NOMO-1 treated with dmso at 0.1 percent for 144 hours (cell line): ENCODE data around the gene C16orf89.

Source experiments
- DNase-seq: peaks from one replicate; lab custom pipeline; 2025; ENCODE audit not compliant: unreplicated experiment; lab: John Stamatoyannopoulos, UW

The C16orf89 gene

DNA sequence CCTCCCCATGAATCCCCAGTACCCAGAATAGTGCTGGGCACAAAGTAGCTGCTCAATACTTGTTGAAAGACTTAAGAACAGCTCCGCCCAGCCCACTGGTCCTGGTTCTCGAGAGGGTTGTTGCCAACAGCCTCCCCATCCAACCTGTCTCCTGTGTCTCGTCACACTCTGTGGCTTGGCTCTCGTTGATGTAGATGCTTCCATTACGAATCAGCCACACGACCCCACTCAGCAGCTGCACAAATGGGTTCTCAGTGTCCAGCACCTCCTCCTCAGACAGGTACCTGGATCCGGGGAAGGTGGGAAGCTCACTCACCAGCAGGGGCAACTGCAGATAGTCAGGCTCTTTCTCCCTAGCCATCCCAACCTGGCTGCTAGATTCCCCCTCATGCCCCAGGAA is 34.2 kb downstream of the C16orf89 start:
- no peak for DNase-seq

DNA sequence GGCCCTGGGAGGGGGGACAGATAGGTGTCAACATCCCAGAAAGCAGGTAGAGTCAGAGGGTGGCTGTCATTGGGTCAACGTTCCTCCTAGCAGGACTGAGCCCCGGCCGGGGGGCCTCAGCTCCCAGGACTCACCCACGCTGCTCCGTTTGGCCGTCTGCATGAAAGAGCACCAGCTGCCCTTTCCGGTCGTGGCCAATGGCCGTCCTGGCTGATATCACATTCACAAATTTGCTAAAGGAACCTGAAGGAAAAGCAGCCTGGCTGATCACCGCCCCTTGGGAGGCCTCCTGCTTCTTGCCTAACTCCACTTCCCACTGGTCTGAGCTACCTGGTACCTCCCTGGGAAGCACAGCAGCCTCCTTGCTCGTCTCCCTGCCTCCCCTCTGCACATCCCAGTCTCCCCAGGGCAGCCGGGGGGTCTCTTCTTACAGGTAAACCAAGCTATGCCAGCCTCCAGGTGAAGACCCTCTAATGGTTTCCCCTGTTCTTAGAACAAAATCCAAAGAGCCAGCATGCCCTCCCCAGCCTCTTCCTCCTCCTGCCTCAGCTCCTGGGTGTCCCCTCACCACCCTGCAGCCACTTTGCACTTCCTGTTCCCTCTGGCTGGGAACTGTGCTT is 35.4 kb downstream of the C16orf89 start:
- no peak for DNase-seq

DNA sequence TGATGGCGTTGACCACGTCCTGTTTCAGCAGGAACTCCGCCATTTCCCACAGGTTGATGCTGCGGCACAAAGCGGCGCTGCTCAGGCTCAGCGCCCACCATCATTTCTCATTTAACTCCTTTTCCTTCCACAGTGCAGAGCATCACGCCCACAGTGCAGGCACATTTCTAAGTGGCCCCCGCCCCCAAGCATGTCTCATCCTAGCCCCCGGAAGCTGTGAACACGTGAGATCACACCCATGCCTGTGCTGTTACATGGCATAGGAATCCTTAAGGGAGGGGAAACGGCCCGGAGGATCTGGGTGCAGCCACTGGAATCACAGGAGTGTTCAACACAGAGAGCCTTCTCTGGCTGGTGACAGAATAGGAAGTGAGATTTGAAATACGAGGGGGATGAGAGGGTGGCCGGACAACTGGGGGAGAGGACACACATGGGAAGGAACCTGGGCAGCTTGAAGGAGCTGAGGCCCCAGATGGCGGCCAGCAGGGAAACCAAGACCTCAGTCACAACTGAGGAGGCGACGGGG is 36.7 kb downstream of the C16orf89 start:
- DNase-seq: no peak

DNA sequence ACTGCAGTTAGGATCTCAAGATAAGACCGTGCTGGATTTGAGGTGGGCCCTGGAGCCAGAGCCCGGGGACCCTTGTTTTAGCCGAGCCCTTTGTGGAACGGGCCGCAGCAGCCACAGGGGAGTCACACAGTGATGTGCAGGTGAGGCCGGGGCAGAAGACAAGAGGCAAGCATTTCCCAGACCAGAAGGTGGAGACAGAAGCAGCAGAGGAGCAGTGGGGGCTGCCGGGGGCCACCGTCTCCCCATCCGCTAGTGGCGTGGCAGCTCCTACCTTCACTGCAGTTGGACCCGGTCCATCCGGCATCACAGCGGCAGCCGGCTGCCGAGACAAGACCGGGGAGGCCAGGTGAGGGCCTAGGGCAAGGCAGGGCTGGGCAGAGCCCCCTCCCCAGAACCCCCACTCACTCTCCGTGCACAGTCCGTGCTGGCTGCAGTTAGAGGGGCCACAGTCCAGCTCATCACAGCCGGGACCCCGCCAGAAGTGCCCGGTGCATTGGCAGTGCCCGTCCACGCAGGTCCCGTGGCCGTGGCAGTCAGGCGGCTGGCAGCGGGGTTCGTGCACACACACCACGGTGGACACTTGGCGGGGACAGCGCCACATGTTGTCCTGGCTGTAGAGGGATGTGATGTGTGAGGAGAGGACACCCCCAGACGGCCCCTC is 38.1 kb downstream of the C16orf89 start:
- DNase-seq: no peak

DNA sequence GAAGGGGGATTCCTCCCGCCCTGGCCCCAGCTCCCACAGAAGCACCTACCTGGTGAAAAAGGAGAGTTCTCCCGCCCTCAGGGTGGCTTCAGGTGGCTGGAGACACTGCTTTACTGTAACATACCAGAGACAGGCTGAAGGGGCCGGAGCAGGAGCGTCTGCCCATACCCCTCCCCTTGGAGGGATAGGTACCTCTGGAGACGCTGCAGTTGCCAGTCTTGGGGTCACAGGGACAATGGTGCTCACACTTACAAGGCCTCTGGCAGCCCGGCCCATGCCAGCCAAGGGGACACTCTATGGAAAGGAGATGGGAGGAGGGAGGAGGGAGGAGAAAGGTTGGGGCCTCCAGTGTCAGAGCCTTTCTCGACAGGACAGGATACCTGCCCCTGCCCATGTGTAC is 38.7 kb downstream of the C16orf89 start:
- no peak for DNase-seq

DNA sequence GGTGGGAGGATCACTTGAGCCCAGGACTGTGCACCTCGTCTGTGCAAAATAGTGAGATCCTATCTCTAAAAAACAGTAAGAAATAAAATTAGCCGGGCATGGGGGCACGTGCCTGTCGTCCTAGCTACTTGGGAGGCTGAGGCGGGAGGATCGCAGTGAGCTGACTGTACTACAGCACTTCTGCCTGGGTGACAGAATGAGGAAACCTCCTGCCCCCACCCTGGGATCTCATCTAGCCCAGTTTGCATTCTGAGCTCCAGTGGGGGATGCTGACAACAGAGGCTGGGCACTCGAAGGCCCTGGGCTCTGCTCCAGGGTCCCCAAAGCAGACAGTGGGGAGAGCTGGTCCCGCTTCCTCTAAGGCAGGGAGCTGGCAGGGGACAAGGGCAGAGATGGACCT is 39.1 kb downstream of the C16orf89 start:
- no peak for DNase-seq

DNA sequence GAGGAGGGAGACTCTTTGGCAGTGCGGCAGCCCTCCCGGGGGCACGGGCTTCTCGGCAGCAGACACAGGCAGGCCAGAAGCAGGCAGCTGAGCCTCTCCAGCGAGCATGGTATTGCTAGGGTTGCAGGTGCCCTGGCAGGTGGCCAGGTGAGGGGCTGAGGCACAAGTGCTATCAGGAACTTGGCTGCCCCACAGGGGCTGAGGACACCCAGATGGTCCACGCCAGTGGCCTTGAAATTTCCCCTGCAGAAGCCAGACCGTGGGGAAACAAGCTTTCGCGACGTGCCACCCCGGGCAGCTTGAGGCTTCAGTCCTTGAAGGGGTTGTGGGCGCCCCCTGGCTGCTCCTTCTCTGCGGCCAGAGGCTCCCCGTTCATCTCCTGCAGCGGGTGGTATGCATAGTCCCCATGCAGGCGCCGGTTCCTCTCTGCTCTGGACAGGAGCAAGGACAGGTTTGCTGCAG is 40.6 kb downstream of the C16orf89 start:
- DNase-seq: no peak

DNA sequence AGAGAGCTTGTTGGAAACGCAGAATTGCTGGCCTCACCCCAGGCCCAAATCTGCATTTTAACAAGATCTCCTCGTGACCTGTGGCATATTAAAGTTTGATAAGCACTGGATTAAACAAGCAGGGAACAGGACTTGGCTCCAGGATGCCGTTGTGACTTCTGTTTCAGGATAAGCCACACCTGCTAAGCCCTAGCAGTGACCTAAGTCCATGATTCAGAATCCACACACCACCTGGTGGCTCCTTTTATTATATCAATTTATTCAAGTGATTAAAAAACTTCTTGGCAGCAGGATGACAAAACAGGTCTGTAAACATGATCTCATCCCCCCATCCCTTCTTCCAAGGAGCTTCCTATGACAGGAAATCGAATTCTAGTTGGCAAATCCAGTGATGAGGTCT is 41.1 kb downstream of the C16orf89 start:
- no peak for DNase-seq

DNA sequence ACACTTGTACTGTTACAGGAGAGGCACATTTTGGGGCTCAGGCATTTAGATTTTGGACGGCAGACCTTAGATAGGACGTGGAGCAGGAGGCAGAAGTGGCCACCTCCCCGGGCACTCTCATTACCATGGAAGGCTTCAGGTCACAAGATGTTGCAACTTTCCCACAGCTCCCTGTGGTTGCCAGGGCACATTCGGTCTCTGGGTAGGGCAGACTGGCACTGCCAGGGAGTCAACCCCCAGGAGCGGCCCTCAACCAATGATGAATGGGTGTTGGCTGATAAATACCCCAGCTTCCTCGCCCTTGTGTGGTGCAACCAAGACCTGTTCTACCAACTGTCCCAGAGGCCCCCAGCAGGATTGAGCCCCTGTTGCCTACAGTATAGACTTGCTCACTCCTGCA is 43.2 kb downstream of the C16orf89 start:
- DNase-seq: no peak

DNA sequence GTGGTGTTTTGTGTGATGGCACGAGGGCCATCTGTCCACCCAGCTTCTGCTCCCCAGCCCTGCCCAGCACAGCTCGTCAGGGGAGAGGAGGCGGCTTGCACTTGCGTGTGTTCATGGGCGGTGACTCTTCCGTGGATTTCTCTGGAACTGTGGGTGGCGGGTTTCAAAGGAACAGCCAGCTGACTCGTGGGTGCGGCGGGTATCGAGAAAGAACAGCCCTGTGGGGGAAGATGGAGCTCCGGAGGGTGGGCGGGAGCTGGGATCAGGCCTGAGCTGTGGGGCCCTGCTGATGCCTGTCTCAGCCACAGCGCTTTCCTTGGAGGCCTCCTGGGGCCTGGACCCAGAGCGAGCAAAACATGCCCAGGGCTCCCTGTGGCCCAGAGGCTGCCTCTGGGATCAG is 45.2 kb downstream of the C16orf89 start:
- DNase-seq: no peak

DNA sequence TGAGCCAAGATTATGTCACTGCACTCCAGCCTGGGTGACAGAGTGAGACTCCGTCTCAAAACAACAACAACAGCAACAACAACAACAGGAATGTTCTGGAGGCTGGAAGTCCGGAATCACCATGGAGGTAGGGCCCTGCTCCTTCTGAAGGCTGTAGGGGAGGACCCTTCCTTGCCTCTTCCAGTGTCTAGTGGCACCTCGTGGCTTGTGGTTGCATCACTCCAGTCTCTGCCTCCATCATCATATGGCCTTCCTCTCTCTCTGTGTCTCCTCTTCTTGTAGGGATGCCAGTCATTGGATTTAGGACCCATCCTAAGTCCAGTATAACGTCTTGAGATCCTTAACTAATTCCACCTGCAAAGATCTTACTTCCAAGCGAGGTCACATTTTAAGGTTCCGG is 46.0 kb downstream of the C16orf89 start:
- DNase-seq: no peak

DNA sequence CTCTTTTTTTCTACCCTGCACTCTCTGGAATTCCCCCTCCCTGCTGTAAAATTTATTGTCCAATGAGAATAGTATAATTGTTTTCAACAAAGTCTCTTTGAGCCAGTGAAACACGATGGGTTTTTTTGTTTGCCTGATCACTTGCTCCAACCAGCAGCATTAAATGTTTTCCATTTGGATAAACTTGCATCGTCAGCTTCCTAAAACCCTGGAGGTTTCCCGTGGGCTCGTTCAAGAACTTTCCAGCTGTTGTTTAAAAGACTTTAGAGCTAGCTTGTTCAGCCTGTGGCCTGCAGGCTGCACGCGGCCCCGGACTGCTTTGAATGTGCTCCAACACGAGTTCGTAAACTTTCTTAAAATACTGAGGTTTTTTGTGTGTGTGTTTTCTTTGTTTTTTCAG is 47.0 kb downstream of the C16orf89 start:
- no peak for DNase-seq

DNA sequence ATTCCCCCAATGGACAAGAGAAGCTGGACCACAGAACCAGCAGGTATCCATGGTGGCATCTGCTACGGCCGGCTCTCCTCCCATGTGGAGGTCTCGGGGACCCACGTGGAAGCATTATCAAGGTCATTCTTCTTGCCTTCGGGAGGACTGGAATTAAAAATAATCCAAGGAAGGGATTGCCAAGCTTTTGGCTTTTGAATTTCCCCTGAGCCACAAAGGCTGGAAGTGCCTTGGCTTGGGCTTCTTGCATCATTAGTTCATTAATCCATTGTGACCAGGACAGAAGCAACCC is 48.1 kb downstream of the C16orf89 start:
- DNase-seq: no peak

DNA sequence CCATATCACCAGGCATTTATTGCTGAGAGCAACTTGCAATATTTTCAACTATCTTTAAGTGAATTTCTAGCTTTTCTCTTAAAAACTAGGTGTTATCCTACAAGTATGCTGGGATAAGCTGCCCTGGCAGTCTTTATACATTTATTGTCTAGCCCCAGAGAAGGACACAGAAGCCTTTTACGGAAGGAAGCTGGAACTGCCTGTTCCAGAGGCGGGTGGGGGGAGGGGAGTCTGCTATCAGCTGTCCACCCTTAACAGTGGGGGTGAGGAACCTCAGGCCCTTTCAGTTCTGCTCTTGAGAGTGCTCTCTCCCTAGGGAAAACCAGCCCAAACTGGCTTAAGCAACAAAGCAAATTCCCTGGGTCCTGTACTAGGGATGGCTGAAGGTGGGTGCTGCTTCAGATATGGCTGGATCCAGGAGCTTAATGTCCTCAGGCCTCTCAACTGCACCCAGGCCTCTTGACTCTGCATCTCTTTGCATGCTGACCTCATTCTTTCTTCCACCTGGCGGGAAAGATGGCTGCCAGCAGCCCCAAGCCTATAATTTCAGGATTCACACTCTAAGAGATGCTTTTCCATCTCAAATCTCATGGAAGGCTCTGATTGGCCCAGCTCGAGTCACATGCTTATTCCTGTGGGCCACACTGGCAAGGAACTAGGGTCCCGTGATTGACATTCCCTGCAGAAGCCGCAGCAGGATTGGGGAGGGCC is 48.6 kb downstream of the C16orf89 start:
- DNase-seq: no peak

DNA sequence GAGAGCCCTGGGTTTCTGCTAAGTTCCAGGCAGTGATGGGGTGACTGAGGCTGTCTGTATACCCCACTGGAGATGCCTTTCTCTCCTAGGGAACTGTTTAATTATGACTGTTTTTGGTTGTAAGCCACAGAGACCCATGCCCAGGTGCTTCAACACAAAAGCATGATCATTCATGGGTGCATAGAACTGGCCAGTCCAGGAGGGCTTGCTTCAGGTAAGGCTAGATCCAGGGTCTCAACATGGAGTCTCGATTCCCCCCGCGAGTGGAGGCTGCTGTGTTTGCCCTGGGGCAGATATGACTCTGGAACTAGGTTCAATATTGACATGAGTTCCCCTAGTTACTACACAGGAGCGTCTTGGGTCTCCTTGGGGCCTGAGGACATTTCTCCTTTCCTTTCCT is 49.9 kb downstream of the C16orf89 start:
- no peak for DNase-seq

DNA sequence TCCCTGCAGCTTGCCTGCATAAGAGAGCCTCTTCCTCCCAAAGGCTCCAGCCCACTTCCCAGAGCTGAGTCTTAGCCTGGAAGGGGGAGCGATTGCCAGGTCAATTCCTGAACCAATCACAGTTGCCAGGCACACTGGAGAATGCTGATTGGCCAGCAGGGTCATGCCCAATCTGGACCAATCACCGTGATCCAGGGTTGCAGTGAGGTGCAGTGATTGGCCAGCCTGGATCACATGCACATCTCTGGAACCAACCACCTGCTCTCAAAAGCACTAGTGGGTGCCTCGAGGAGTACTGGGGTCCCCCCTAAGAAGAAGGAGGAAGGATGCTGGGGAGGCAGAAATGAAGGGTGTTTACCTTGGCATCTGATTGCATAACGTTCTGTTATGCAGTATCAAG is 50.4 kb downstream of the C16orf89 start:
- DNase-seq: no peak

DNA sequence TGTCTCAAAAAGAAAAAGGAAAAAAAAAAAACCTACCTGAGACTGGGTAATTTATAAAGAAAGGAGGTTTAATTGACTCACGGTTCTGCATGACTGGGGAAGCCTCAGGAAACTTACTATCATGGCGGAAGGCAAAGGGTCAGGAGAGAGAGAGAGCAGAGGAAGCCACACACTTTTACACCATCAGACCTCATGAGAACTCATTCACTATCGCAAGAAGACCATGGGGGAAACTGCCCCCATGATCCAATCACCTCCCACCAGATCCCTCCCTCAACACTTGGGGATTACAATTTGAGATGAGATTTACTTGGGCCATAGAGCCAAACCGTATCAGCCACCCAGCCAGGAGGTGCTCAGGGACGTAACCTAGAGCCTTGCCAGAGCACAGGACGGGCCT is 52.9 kb downstream of the C16orf89 start:
- no peak for DNase-seq

DNA sequence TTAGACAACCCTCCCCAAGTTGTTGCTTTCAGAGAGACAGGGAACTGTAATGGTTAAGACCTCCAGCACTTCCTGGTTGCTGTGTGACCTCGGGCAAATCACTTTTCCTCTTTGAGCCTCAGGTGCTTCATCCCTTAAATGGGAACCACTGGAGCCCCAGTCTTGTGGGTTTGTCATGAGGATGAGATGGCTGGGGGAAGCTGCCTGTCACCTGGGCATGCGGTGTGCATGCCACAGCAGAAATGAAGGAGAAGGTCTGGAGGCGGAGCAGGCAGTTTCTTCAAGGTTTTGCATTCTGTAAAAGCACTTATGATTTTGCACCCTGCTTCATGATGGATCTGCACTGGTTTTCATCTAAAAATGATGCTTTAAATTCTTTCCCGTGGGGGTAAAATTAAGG is 54.1 kb downstream of the C16orf89 start:
- DNase-seq: no peak

DNA sequence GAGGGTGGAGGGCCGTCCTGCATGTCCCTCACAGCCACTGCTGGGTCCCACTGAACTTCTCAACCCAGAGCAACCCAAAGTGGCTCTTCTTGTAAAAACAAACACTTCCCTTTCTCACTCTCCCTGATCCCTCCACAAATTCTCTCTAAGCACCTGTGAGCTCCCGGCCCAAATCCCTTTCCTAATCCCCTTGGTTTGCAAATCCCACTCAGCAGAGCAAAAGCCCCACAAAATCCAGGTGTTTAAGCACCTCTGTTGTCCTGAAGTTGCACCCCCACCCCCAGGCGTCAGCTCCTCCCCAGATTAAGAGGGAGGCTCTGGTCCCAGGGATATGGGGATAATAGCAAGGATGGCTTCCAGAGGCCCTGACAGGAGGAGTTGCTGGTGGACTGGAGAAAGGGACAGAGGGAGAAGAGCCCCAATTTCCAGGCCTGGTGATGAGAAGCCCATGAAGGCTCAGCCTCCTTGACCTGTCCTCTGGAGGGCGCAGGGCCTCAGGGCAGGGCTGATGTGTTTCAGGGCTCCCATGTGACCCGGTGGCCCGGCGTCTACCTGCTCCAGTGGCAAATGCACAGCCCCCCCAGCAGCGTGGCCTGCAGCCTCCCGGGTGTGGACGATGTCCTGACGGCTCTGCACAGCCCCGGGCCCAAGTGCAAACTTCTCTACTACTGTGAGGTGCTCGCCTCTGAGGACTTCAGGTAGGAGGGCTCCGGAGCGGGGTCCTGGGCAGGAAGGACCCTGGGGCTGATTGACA is 55.0 kb downstream of the C16orf89 start:
- DNase-seq: no peak

DNA sequence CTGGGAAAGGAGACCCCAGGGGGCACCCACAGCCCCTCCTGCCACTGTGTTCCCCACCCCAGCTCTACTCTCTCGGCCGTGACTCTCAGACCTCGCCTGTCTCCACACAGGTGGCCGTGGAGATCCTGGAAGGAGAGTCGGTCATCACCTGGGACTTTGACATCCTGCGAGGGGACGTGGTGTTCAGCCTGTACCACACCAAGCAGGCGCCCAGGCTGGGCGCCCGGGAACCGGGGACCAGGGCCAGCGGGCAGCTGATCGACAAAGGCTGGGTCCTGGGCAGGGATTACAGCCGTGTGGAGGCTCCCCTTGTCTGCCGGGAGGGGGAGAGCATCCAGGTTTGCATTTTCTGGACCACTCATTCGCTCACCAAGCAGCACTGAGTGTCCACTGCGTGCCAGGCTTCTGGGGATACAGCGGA is 57.4 kb downstream of the C16orf89 start:
- DNase-seq: no peak

DNA sequence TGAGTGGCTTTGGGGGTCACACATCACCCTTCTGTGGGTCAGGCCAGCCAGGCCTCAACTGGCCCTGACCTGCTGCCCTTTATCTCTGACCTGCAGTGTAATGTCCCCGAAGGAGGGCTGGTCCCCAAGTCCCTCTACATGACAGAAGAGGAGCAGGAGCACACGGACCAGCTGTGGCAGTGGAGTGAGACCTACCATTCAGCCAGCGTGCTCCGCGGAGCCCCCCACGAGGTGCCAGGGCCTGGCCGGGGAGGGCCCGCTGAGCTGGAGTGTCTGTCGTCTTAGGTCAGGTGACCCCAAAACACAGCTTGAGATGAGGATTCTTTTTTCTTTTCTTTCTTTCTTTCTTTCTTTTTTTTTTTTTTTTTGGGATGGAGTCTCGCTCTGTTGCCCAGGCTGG is 58.5 kb downstream of the C16orf89 start:
- no peak for DNase-seq
